ENCODE results near the gene TTLL4.

- TF ChIP-seq CTCF (conservative IDR thresholded peaks at IDR 0.05; ENCODE audit: low read depth in 2 of 2) = no peak
- TF ChIP-seq POLR2AphosphoS5 (IDR thresholded peaks at IDR 0.05; ENCODE audit: low read depth) = no peak
- no peak for TF ChIP-seq EZH2 (IDR thresholded peaks at IDR 0.05; ENCODE audit: low read depth, unreplicated experiment)
- no peak for TF ChIP-seq JUNB (IDR thresholded peaks at IDR 0.05; ENCODE audit: unreplicated experiment)
- no peak for TF ChIP-seq EZH2phosphoT487 (IDR thresholded peaks at IDR 0.05; ENCODE audit: unreplicated experiment)
These were observed 44.5 kb downstream of the TTLL4 start for GRCh38 chr2:218755198-218755566.

Data from GM23338 (cell line).